Right lobe of liver (tissue), 6 donors: ENCODE measurements around the gene HACD1. TPM values are rescaled to one million over a fixed set of nuclear protein-coding genes. Genes with fewer than 3 reads are reported as not detected.

Experiments
- ATAC-seq, 4 donors: fragments of 200-7000 bp; cut with Tn5 transposase; one replicate each; pipeline ENCODE4 v1.9.1; 2020; ENCODE audit warnings: mild to moderate bottlenecking in 4 of 4, moderate library complexity in 4 of 4
- DNase-seq, 3 donors: peaks; one replicate each; pipeline ENCODE4 v3.0.0-alpha.2; 2020
- H3K27ac ChIP-seq, 3 donors: fragments of 200-600 bp; one replicate each; pipeline ENCODE4 v1.8.0; 2022
- H3K27me3 ChIP-seq, 2 donors: fragments of 200-600 bp; one replicate each; pipeline ENCODE4 v1.8.0; 2022
- H3K36me3 ChIP-seq, 4 donors: fragments of 200-600 bp; sonication (generic) in 1 of 4; one replicate each; pipeline versions ENCODE4 v1.5.1 to v1.8.0; 2017 to 2022; ENCODE audit warnings: control low read depth in 1 of 4
- H3K4me1 ChIP-seq, 4 donors: fragments of 200-600 bp; sonication (generic) in 1 of 4; one replicate each; pipeline versions ENCODE4 v1.5.1 to v1.8.0; 2017 to 2022; ENCODE audit warnings: control low read depth in 1 of 4
- H3K4me3 ChIP-seq, 3 donors: fragments of 200-600 bp; one replicate each; pipeline ENCODE4 v1.8.0; 2022
- H3K9me3 ChIP-seq, 4 donors: fragments of 200-600 bp; sonication (generic) in 1 of 4; one replicate each; pipeline versions ENCODE4 v1.5.1 to v1.8.0; 2017 to 2022; ENCODE audit warnings: control low read depth in 1 of 4
- CTCF ChIP-seq, 4 donors: fragments of 200-600 bp in 3 of 4; fragments of 450-650 bp in 1 of 4; IDR thresholded peaks; one replicate each; pipeline versions ENCODE4 v1.5.1 to v1.8.0; 2016 to 2022; ENCODE audit warnings: antibody characterized with exemption in 4 of 4, mild to moderate bottlenecking in 2 of 4
- POLR2A ChIP-seq: fragments of 450-650 bp; IDR thresholded peaks from one replicate; pipeline ENCODE4 v1.6.1; 2017; ENCODE audit warnings: antibody characterized with exemption, mild to moderate bottlenecking
- WGBS: methylation state at CpG from one replicate; pipeline ENCODE4 v1.1.6; 2018; ENCODE audit warnings: low coverage, low lambda C conversion rate; ENCODE audit not compliant: insufficient coverage; ENCODE audit errors: missing lambda C conversion rate; 5-methylcytosine and 5-hydroxymethylcytosine counted together
- intact Hi-C, 2 donors: fragments of 100-400 bp; cut with DNase I; formaldehyde crosslinking; loops; one replicate each; pipeline versions ENCODE4 v1.11.2 to v1.14.1; 2022
- total RNA-seq, 6 experiments: library from RNA; depleted of rRNA in 2 of 6; stranded (reverse); fragments of >200 nt in 2 of 6; fragmentation: NEBNext Ultra II Directional in 3 of 6; extraction: Animal tissue kit (Norgen Biotek cat#: 25700) in 3 of 6; gene quantifications; one replicate each; pipeline versions ENCODE4 v1.1.0 to v1.2.4, GENCODE V29; 2016 to 2023
- donor health status: DM: no; HTN: yes; CAD: no.
- donor health status: DM: no; HTN: no; CAD: no.
- donor health status: DM: no; HTN: no; CAD: no.
- donor health status: DM: no; HTN: yes; CAD: no.
- donor health status: DM: no; HTN: yes; CAD: no.

The HACD1 gene
- total RNA-seq, 6 experiments from 2014 or later = 0.79 to 6.4 (median 1.7) TPM

GRCh38 chr10:17644485-17644943 lies 27.3 kb upstream of the HACD1 start:
- Histone ChIP-seq H3K36me3 (no peaks in the 10 kb centered on the region), H3K4me1 (peaks cover 0 to 28% (median 12%) of the 10 kb centered on the region in 4 donors), H3K9me3 (no peaks in the 10 kb centered on the region), H3K4me3 (peak overlapping the region; percentile 70 to 88 (median 79)), H3K27ac (peak overlapping the region; percentile 98 to 100 (median 98)), H3K27me3 (no peaks in the 10 kb centered on the region)
- TF ChIP-seq POLR2A (no peak), CTCF (IDR thresholded peaks at IDR 0.05) (no peak)
- peak in 3 of 4 donors; percentile 24 to 33 (median 28) for ATAC-seq
- 2% methylated on average over 9 of the region's 9 CpGs for WGBS
- DNase-seq = no peak
- intact Hi-C loops = no loop called here

- Histone ChIP-seq H3K36me3 (no peaks in the 10 kb centered on the region), H3K27ac (peak within 1 kb of the TSS; percentile 98 to 100 (median 98)), H3K4me3 (peak within 1 kb of the TSS; percentile 70 to 88 (median 79)), H3K4me1 (peaks cover 0 to 28% (median 12%) of the 10 kb centered on the region in 4 donors), H3K27me3 (no peaks in the 10 kb centered on the region), H3K9me3 (no peaks in the 10 kb centered on the region)
- TF ChIP-seq CTCF (IDR thresholded peaks at IDR 0.05) = peak in 1 of 4 donors; percentile 8
- TF ChIP-seq POLR2A = peak; percentile 61
- ATAC-seq (peak; percentile 94 to 98 (median 97)), DNase-seq (peak; percentile 89 to 93 (median 90))
- intact Hi-C loops = no loop called here
- 0% methylated on average over 9 of the region's 37 CpGs for WGBS
These were observed 26.7 kb upstream of the HACD1 start, which contains the start of gene STAM for GRCh38 chr10:17643755-17644484. Gene STAM, plus strand, starts transcription at chr10:17644151. Its CDS starts 189 bp downstream, at chr10:17644340.

GRCh38 chr10:17643339-17643754 lies 26.2 kb upstream of the HACD1 start:
- no peaks in the 10 kb centered on the region for H3K9me3 ChIP-seq
- H3K4me3 ChIP-seq = peak overlapping the region; percentile 70 to 88 (median 79)
- DNase-seq (peak; percentile 65 to 74 (median 72)), ATAC-seq (peak; percentile 76 to 80 (median 78))
- intact Hi-C loops = no loop called here
- H3K27me3 ChIP-seq = no peaks in the 10 kb centered on the region
- peak overlapping the region; percentile 98 to 100 (median 98) for H3K27ac ChIP-seq
- under 1% methylated on average over 12 of the region's 13 CpGs for WGBS
- no peaks in the 10 kb centered on the region for H3K36me3 ChIP-seq
- TF ChIP-seq POLR2A (no peak), CTCF (IDR thresholded peaks at IDR 0.05) (no peak)
- peaks cover 0 to 28% (median 12%) of the 10 kb centered on the region in 4 donors for H3K4me1 ChIP-seq

- WGBS = 90% methylated on average over 2 of the region's 4 CpGs
- DNase-seq (no peak), ATAC-seq (no peak)
- TF ChIP-seq CTCF (IDR thresholded peaks at IDR 0.05) (no peak), POLR2A (no peak)
- Histone ChIP-seq H3K27me3 (no peaks in the 10 kb centered on the region), H3K9me3 (no peaks in the 10 kb centered on the region), H3K36me3 (no peaks in the 10 kb centered on the region), H3K4me1 (peaks cover 0 to 18% (median 8%) of the 10 kb centered on the region in 4 donors), H3K27ac (no peak overlapping the region), H3K4me3 (no peak overlapping the region)
- intact Hi-C loops = no loop called here
These were observed 23.2 kb upstream of the HACD1 start for GRCh38 chr10:17640331-17640816.
